ENCODE measurements around the gene IGSF23. TPM values are rescaled to one million over a fixed set of nuclear protein-coding genes. Genes with fewer than 3 reads are reported as not detected.
"Not testable (repeated sequence)": the region's sequence is repeated elsewhere in the genome, so short reads cannot be mapped to it uniquely, and the experiment has no call there.

The IGSF23 gene
- total RNA-seq, 2 donors from 2014 or later, result not detected

- no peaks in the 10 kb centered on the region for H3K27me3 ChIP-seq
- no peak overlapping the region for H3K27ac ChIP-seq
- no peaks in the 10 kb centered on the region for H3K36me3 ChIP-seq
- H3K4me1 ChIP-seq, result peaks cover 0 to 8% of the 10 kb centered on the region in 2 donors
- no peak for DNase-seq (ENCODE audit: low spot score)
- H3K9me3 ChIP-seq, result no peaks in the 10 kb centered on the region
- H3K4me3 ChIP-seq, result no peak overlapping the region
- TF ChIP-seq CTCF (IDR thresholded peaks at IDR 0.05), result no peak
Observed at GRCh38 chr19:44624840-44625354, 11.5 kb downstream of the IGSF23 start.

GRCh38 chr19:44625637-44626036 lies 12.3 kb downstream of the IGSF23 start:
- not testable (repeated sequence) for H3K27ac ChIP-seq; H3K27me3 ChIP-seq; DNase-seq (ENCODE audit: low spot score); H3K4me3 ChIP-seq; H3K36me3 ChIP-seq; H3K4me1 ChIP-seq; H3K9me3 ChIP-seq

GRCh38 chr19:44626048-44626624 lies 12.8 kb downstream of the IGSF23 start:
- Histone ChIP-seq H3K27ac (no peak overlapping the region), H3K36me3 (no peaks in the 10 kb centered on the region), H3K4me3 (no peak overlapping the region), H3K9me3 (no peaks in the 10 kb centered on the region), H3K27me3 (no peaks in the 10 kb centered on the region), H3K4me1 (peaks cover 0 to 8% of the 10 kb centered on the region in 2 donors)
- TF ChIP-seq CTCF (IDR thresholded peaks at IDR 0.05), result no peak
- DNase-seq (ENCODE audit: low spot score), result no peak

- H3K4me3 ChIP-seq, result no peak overlapping the region
Observed at GRCh38 chr19:44627631-44628030, 14.3 kb downstream of the IGSF23 start.

GRCh38 chr19:44628793-44629192 lies 15.4 kb downstream of the IGSF23 start:
- Histone ChIP-seq H3K36me3 (no peaks in the 10 kb centered on the region), H3K9me3 (no peaks in the 10 kb centered on the region), H3K4me3 (no peak overlapping the region), H3K27me3 (no peaks in the 10 kb centered on the region), H3K27ac (no peak overlapping the region), H3K4me1 (peaks cover 0 to 17% of the 10 kb centered on the region in 2 donors)
- DNase-seq (ENCODE audit: low spot score), result no peak
- no peak for TF ChIP-seq CTCF (IDR thresholded peaks at IDR 0.05)

More at GRCh38 chr19:44627631-44628030, 14.3 kb downstream of the IGSF23 start:
- Histone ChIP-seq H3K27ac (no peak overlapping the region), H3K36me3 (no peaks in the 10 kb centered on the region), H3K9me3 (no peaks in the 10 kb centered on the region), H3K27me3 (no peaks in the 10 kb centered on the region), H3K4me1 (peaks cover 0 to 8% of the 10 kb centered on the region in 2 donors)
- TF ChIP-seq CTCF (IDR thresholded peaks at IDR 0.05), result no peak
- DNase-seq (ENCODE audit: low spot score), result no peak

GRCh38 chr19:44631611-44632010 lies 18.2 kb downstream of the IGSF23 start:
- not testable (repeated sequence) for H3K27me3 ChIP-seq; H3K4me3 ChIP-seq; H3K36me3 ChIP-seq; H3K9me3 ChIP-seq; H3K27ac ChIP-seq; DNase-seq (ENCODE audit: low spot score)
- H3K4me1 ChIP-seq, result peaks cover 0 to 31% of the 10 kb centered on the region in 2 donors

GRCh38 chr19:44634058-44634457 lies 20.7 kb downstream of the IGSF23 start:
- not testable (repeated sequence) for DNase-seq (ENCODE audit: low spot score); H3K36me3 ChIP-seq; H3K9me3 ChIP-seq; H3K27me3 ChIP-seq
- Histone ChIP-seq H3K27ac (peak overlapping the region; percentile 44 to 71), H3K4me1 (peaks cover 0 to 30% of the 10 kb centered on the region in 2 donors), H3K4me3 (peak overlapping the region in 1 of 2 donors; percentile 30)

Data from right atrium auricular region (tissue), 2 donors.